HepG2 (cell line): ENCODE measurements around the gene SLC7A10. TPM values are rescaled to one million over a fixed set of nuclear protein-coding genes. Genes with fewer than 3 reads are reported as not detected.

Source experiments
- ATAC-seq: fragments of 200-7000 bp; cut with Tn5 transposase; 3 replicates; pipeline ENCODE4 v1.9.1; 2020; ENCODE audit warnings: mild to moderate bottlenecking, moderate library complexity
- BruUV-seq: library from RNA; stranded (reverse); fragments of 400-500 nt; replicated peaks from 2 replicates; lab custom pipeline; 2021; lab: Mats Ljungman, UMichigan
- CTCF ChIA-PET: fragments of 300-600 bp; formaldehyde crosslinking; extraction: SDS; loops from one replicate; lab custom pipeline; 2021; ENCODE audit warnings: low total read pairs, inconsistent platforms, low intra/inter-chr PET ratio; lab: Yijun Ruan, JAX
- POLR2A ChIA-PET: fragments of 350-600 bp; sonication (Branson Sonifier 250); formaldehyde crosslinking; loops from one replicate; lab custom pipeline; 2020; ENCODE audit warnings: antibody characterized with exemption, inconsistent platforms; lab: Yijun Ruan, JAX
- DNase-seq: peaks from one replicate; pipeline ENCODE4 v3.0.0-alpha.2; 2015; ENCODE audit warnings: low spot score
- FAIRE-seq: peaks from 3 replicates; lab custom pipeline; 2011; peaks lifted over from hg19 to GRCh38; lab: Jason Lieb, UNC
- H2AFZ ChIP-seq: one replicate; pipeline ENCODE4 v1.6.1; 2011; ENCODE audit warnings: low read length, inconsistent platforms
- H3K27ac ChIP-seq: fragments of 300-600 bp; 3 replicates; pipeline ENCODE4 v1.8.0; 2011; ENCODE audit warnings: mixed run types, mild to moderate bottlenecking, mixed read lengths, low read length, inconsistent platforms; ENCODE audit not compliant: insufficient read depth; ENCODE audit errors: extremely low read length
- H3K27me3 ChIP-seq, 2 experiments: fragments of 200-600 bp in 1 of 2; 2 replicates in 1 of 2; 3 replicates in 1 of 2; pipeline versions ENCODE4 v1.6.0 to v1.8.0; 2011; ENCODE audit warnings: low read length in 2 of 2, mild to moderate bottlenecking in 2 of 2, moderate library complexity in 2 of 2, inconsistent platforms in 1 of 2; ENCODE audit not compliant: insufficient read depth in 2 of 2, control insufficient read depth in 1 of 2
- H3K36me3 ChIP-seq, 2 experiments: fragments of 200-600 bp in 1 of 2; replicated peaks in 1 of 2; 2 replicates in 1 of 2; 3 replicates in 1 of 2; pipeline versions ENCODE4 v1.5.1 to v1.8.0; 2011; ENCODE audit warnings: low read length in 2 of 2, inconsistent platforms in 1 of 2; ENCODE audit not compliant: insufficient read depth in 2 of 2, control insufficient read depth in 1 of 2
- H3K4me1 ChIP-seq: 2 replicates; pipeline ENCODE4 v1.5.1; 2012; ENCODE audit warnings: low read length, inconsistent platforms; ENCODE audit not compliant: insufficient read depth
- H3K4me2 ChIP-seq: 2 replicates; pipeline ENCODE4 v1.6.0; 2011; ENCODE audit warnings: low read depth, low read length, inconsistent platforms
- H3K4me3 ChIP-seq, 3 experiments: fragments of 200-600 bp in 1 of 3; sonication (generic), shearing (Covaris generic) in 1 of 3; replicated peaks in 1 of 3; 2 replicates each; pipeline ENCODE4 v1.5.1; 2011 to 2016; ENCODE audit warnings: low read length in 3 of 3, inconsistent platforms in 2 of 3, low read depth in 2 of 3, mild to moderate bottlenecking in 2 of 3, control low read depth in 1 of 3, mixed read lengths in 1 of 3; ENCODE audit not compliant: insufficient read depth in 1 of 3
- H3K79me2 ChIP-seq: one replicate; pipeline ENCODE4 v1.6.1; 2011; ENCODE audit warnings: low read length, inconsistent platforms; ENCODE audit not compliant: insufficient read depth
- H3K9ac ChIP-seq: 2 replicates; pipeline ENCODE4 v1.6.0; 2011; ENCODE audit warnings: mild to moderate bottlenecking, low read depth, low read length, inconsistent platforms; ENCODE audit not compliant: insufficient read depth
- H3K9me3 ChIP-seq: 2 replicates; pipeline ENCODE4 v1.5.1; 2012; ENCODE audit warnings: mild to moderate bottlenecking, low read length
- H4K20me1 ChIP-seq: 2 replicates; pipeline ENCODE4 v1.6.0; 2011; ENCODE audit warnings: inconsistent platforms, mild to moderate bottlenecking, low read length, moderate library complexity; ENCODE audit not compliant: insufficient read depth
- ARNTL ChIP-seq: sonication (generic); formaldehyde crosslinking; IDR thresholded peaks from 2 replicates; pipeline ENCODE4 v1.4.0; 2020; ENCODE audit warnings: mild to moderate bottlenecking, missing genetic modification reagents
- CTCF ChIP-seq: sonication (generic); formaldehyde crosslinking; IDR thresholded peaks from 2 replicates; pipeline ENCODE4 v1.5.0; 2020; ENCODE audit warnings: mild to moderate bottlenecking, missing genetic modification reagents, moderate library complexity
- SNAPC4 ChIP-seq: sonication (generic); formaldehyde crosslinking; IDR thresholded peaks from 2 replicates; pipeline ENCODE4 v1.4.0; 2020; ENCODE audit warnings: mild to moderate bottlenecking, missing genetic modification reagents
- STAG1 ChIP-seq: sonication (generic); formaldehyde crosslinking; IDR thresholded peaks from 2 replicates; pipeline ENCODE4 v1.4.0; 2020; ENCODE audit warnings: missing genetic modification reagents
- ZBTB7A ChIP-seq: sonication (generic); formaldehyde crosslinking; IDR thresholded peaks from 2 replicates; pipeline ENCODE4 v1.8.0; 2022; ENCODE audit warnings: mild to moderate bottlenecking, missing genetic modification reagents
- WGBS: methylation state at CpG from one replicate; pipeline ENCODE4 v1.1.6; 2017; ENCODE audit warnings: low lambda C conversion rate; 5-methylcytosine and 5-hydroxymethylcytosine counted together
- in situ Hi-C: cut with HindIII; loops from 2 replicates; pipeline ENCODE4 v1.10.0; 2017; ENCODE audit warnings: low pct_unique_long_range_greater_than_20kb; ENCODE audit not compliant: extremely low pct_ligation_motif_present
- intact Hi-C: fragments of 100-400 bp; cut with micrococcal nuclease; formaldehyde crosslinking; loops from one replicate; pipeline ENCODE4 v1.10.0; 2022; ENCODE audit not compliant: unreplicated experiment
- polyA plus RNA-seq, 8 experiments: library from polyadenylated mRNA; depleted of rRNA in 3 of 8; stranded (reverse) in 7 of 8; unstranded in 1 of 8; fragments of >200 nt; fragmentation: Illumina TruSeq in 4 of 8; extraction: Trizol in 4 of 8; gene quantifications; 2 replicates each; pipeline versions ENCODE4 v1.2.1 to v1.2.3, GENCODE V29; 2011 to 2016; ENCODE audit warnings: low read depth in 4 of 8, missing spikeins in 1 of 8, mixed read lengths in 1 of 8; ENCODE audit not compliant: insufficient read depth in 1 of 8
- total RNA-seq, 5 experiments: library from RNA; depleted of rRNA; stranded (reverse); fragments of >200 nt; fragmentation: Illumina TruSeq; extraction: Trizol; gene quantifications; 2 replicates each; pipeline ENCODE4 v1.2.3, GENCODE V29; 2016; ENCODE audit warnings: low read depth in 1 of 5

The SLC7A10 gene
- total and polyA plus RNA-seq, 2 of the 13 experiments (the other 11 are each of a cell fraction or from before 2014, with no cell fraction given), result 1.1 to 2.2 TPM

- no TSS peak for BruUV-seq
- WGBS, result 66% methylated on average over 7 of the region's 7 CpGs
- no peak for ATAC-seq
- intact Hi-C loops, result no loop called here
- H4K20me1 ChIP-seq, result no peaks in the 10 kb centered on the region
- DNase-seq, result no peak
- TF ChIP-seq ZBTB7A (CRISPR knock-in tag), result 0 out of 2 replicates have a peak, but pooled peaks have one; percentile 49
- TF ChIP-seq ARNTL (CRISPR knock-in tag), result no peak
- peak; percentile 41 for TF ChIP-seq CTCF (CRISPR knock-in tag)
- TF ChIP-seq SNAPC4, result no peak
- 0 out of 2 replicates have a peak, but pooled peaks have one; percentile 16 for TF ChIP-seq STAG1 (CRISPR knock-in tag)
- TF ChIP-seq, all 625 proteins: peak for 3
- Histone ChIP-seq H3K27me3 (peaks cover 1 to 6% of the 10 kb centered on the region in 2 experiments; a peak in 2 of 5 replicates), H3K9ac (no peak overlapping the region), H2AFZ (no peak overlapping the region), H3K36me3 (0 out of 5 replicates have a peak, but pooled peaks cover 0 to 7% of the 10 kb centered on the region in 2 experiments), H3K9me3 (no peaks in the 10 kb centered on the region), H3K4me3 (no peak overlapping the region), H3K27ac (no peak overlapping the region), H3K4me1 (peaks cover 23% of the 10 kb centered on the region), H3K4me2 (no peak overlapping the region), H3K79me2 (peaks cover 10% of the 10 kb centered on the region)
- in situ Hi-C loops, result no loop called here
- no peak for FAIRE-seq
- ChIA-PET CTCF (no interaction called here), POLR2A (no interaction called here)
Measured at GRCh38 chr19:33192010-33192409, 33.6 kb downstream of the SLC7A10 start.
